GM19240 (cell line): ENCODE measurements around the gene SALL3.
"Not testable (repeated sequence)": the region's sequence is repeated elsewhere in the genome, so short reads cannot be mapped to it uniquely, and the experiment has no call there.

Source experiments
- DNase-seq: peaks from one replicate; pipeline ENCODE4 v3.0.0; 2011; ENCODE audit warnings: low spot score; ENCODE audit not compliant: insufficient read length

Gene SALL3

GRCh38 chr18:78979730-78980278 lies at the start of gene SALL3:
Gene SALL3, plus strand, starts transcription at chr18:78979818. Its CDS starts 457 bp downstream, at chr18:78980275.
- no peak for DNase-seq

GRCh38 chr18:78932281-78932680 lies 47.3 kb upstream of the SALL3 start:
- DNase-seq = no peak

- DNase-seq = no peak
Measured at GRCh38 chr18:78934003-78934402, 45.6 kb upstream of the SALL3 start.

GRCh38 chr18:78934551-78935225 lies 44.9 kb upstream of the SALL3 start:
- no peak for DNase-seq

- no peak for DNase-seq
Measured at GRCh38 chr18:78935406-78935805, 44.2 kb upstream of the SALL3 start.

- DNase-seq = no peak
Measured at GRCh38 chr18:78936251-78937005, 43.2 kb upstream of the SALL3 start.

GRCh38 chr18:78937166-78937565 lies 42.5 kb upstream of the SALL3 start:
- DNase-seq = no peak

- DNase-seq = no peak
Measured at GRCh38 chr18:78939105-78939504, 40.5 kb upstream of the SALL3 start.

GRCh38 chr18:78939734-78940494 lies 39.7 kb upstream of the SALL3 start:
- no peak for DNase-seq

GRCh38 chr18:78942236-78942635 lies 37.4 kb upstream of the SALL3 start:
- DNase-seq = not testable (repeated sequence)

- no peak for DNase-seq
Measured at GRCh38 chr18:78945628-78946027, 34.0 kb upstream of the SALL3 start.

- no peak for DNase-seq
Measured at GRCh38 chr18:78947291-78947690, 32.3 kb upstream of the SALL3 start.

- DNase-seq = no peak
Measured at GRCh38 chr18:78948221-78948620, 31.4 kb upstream of the SALL3 start.

GRCh38 chr18:78948707-78949106 lies 30.9 kb upstream of the SALL3 start:
- DNase-seq = no peak

- no peak for DNase-seq
Measured at GRCh38 chr18:78949216-78949615, 30.4 kb upstream of the SALL3 start.

GRCh38 chr18:78950386-78950785 lies 29.2 kb upstream of the SALL3 start:
- no peak for DNase-seq

- no peak for DNase-seq
Measured at GRCh38 chr18:78953566-78953965, 26.1 kb upstream of the SALL3 start.

GRCh38 chr18:78955051-78955450 lies 24.6 kb upstream of the SALL3 start:
- DNase-seq = no peak

- DNase-seq = no peak
Measured at GRCh38 chr18:78957140-78957539, 22.5 kb upstream of the SALL3 start.

GRCh38 chr18:78960709-78961108 lies 18.9 kb upstream of the SALL3 start:
- DNase-seq = no peak

GRCh38 chr18:78962098-78962497 lies 17.5 kb upstream of the SALL3 start:
- DNase-seq = no peak

- not testable (repeated sequence) for DNase-seq
Measured at GRCh38 chr18:78964727-78965126, 14.9 kb upstream of the SALL3 start.
